Activated T-cell treated with anti-CD3 and anti-CD28 coated beads for 24 hours (primary cell): ENCODE data around the gene USP10.
"Not testable (repeated sequence)": the region's sequence is repeated elsewhere in the genome, so short reads cannot be mapped to it uniquely, and the experiment has no call there.

Source experiments
- DNase-seq: peaks from one replicate; pipeline ENCODE4 v3.0.0-alpha.2; 2020; ENCODE audit warnings: low read depth

USP10 gene

DNA sequence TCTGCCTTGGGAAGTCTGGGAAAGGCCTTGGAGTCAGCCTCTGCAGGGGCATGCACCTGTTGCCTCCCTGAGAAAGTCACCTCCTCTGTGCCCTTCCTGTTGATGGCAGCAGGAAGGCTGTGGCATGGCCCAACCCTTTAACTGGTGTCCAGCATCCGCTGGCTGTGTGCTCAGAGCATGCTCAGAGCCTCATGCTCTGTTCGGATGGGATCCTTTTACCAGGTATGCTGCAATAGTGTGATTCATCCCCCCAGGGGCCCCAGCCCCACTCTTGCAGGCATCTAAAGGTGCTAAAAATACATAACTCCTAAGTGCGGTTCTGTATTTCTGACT lies 26.6 kb upstream of the USP10 start:
- DNase-seq: no peak

- DNase-seq: no peak
These were observed 26.2 kb upstream of the USP10 start for GRCh38 chr16:84673561-84673960.

DNA sequence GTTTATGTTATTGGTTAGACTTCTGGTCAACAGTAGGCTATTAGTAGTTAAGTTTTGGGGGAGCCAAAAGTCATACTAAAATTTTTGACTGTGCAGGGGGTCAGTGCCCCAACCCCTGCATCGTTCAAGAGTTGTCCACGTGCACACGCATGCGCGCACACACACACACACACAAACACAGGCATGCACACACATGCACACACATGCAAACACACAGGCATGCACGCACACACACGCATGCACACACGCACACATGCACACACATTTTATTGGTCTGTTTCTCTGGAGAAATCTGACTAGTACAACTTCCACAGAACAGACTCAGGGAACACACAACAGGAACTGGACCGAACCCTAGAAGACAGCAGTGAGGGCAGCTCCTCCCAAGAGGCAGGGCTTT lies 24.4 kb upstream of the USP10 start:
- DNase-seq: no peak

DNA sequence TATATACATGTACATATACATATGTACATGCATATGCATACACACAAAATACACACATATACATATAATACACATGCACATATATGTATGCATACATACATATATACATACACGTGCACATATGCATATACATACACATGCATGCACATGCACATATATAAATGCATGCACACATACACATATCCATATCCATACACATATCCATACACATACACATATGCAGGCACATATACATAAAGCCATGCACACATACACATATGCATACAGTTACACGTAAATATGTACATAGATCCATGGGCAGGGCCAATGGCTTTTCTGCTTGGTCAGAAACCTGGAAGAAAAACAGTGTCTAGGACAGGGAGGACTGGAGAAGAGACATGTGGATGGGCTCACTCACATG lies 23.9 kb upstream of the USP10 start:
- no peak for DNase-seq

- DNase-seq: no peak
These were observed 22.6 kb upstream of the USP10 start for GRCh38 chr16:84677017-84677803.

DNA sequence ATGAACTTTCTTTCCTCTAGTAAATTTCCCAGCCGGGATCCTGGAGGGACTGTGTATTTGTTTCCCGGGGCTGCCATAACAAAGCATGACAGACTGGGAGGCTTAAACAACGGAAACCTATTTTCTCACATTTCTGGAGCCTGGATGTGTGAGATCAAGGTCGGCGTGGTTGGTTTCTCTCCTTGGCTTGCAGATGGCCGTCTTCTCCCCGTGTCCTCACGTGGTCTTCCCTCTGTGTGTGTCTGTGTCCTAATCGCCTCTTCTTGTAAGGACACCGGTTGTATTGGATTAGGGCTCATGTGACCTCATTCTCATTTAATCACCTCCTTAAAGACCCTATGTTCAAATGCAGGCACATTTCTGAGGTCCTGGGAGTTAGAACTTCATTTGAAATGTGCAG lies 22.0 kb upstream of the USP10 start:
- DNase-seq: no peak

DNA sequence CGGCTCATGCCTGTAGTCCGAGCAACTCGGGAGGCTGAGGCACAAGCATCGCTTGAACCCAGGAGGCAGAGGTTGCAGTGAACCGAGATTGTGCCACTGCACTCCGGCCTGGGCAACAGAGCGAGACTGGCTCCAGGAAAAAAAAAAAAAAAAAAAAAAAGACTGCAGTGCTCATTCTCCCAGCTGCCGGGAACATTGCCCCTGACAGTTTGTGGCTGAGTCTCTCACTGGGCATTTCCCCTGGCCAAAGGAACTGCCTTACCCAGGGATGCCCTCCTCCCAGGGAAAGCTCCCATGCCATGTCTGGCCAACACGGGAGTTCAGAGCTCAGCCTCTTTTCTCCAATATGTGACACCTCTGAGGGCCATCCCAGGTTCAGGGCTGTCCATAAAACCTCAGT lies 21.3 kb upstream of the USP10 start:
- DNase-seq: no peak

DNA sequence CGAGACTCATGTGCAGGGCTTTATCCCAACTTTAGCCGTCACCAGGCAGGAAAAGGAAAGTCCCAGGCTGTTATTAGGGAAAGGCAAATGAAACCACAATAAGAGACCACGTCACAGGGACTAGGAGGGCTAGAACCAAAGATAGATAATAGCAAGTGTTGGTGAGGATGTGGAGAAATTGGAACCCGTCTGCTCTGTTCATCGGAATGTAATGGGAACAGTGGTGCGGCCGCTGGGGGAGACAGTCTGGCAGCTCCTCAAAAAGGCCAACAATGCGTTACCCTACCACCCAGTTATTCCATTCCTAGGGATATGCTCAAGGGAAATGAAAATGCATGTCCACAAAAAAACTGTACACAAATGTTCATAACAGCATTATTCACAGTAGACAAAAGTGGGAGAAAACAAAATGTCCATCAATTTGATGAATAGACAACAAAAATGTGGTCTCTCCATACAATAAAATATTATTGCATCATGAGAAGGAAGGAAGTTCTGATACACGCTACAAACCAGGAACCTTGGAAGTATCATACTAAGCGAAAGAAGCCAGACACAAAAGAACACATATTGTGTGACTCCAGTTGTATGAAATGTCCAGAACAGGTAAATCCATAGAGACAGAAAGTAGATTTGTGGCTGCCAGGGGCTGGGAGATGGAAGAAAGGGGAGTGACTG lies 19.5 kb upstream of the USP10 start:
- DNase-seq: no peak

DNA sequence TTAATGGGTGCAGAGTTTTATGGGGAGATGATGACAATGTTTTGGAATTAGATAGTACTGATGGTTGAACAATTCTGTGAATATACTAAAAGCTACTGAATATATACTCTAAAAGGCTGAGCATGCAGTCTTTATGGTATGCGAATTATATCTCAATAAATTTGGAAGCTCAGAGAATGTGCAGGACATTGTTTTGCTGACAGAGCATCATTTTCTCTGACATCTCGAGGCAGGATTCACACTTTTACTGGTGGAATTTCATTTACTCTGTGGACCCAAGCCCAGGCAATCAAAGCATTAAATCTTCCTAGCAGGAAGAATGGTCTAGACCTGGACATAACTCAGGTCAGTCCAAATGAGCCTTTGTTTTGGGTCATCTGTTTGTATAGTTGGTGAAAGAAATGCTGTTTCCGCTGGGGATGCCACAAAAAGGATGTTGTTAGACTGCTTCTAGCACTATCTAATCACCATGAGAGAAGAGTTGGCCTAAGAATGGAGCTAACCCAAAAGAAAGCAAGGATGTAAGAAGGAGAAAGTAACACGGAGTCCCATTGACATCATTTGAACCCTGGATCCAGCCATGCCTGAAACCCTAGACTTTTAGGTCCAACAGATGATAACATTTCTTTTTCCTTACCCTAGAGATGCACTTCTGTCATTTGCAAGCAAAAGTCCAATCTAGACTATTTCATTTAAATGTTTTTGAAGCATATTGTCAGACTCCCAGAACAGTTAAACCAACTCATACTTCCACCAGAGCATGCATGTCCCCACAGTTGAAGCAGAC lies 18.8 kb upstream of the USP10 start:
- DNase-seq: no peak

GRCh38 chr16:84683691-84684591 lies 15.9 kb upstream of the USP10 start:
- no peak for DNase-seq

DNA sequence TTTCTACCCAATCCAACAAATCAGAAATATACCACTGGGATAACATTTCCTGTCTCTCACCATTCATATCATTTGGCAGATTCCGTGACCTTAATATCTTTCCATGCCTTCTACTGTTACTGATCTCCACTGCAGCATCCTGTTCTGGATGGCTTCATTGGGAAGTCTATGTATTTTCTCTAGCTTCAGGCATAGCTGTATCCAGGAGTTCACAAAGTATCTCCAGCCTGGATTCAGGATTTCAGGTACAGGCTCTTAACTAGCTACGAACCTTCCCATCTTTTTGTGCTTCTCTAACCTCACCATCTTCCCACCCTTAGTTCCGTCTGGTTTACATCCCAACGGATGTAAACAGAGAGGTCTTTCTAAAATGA lies 15.2 kb upstream of the USP10 start:
- DNase-seq: no peak

DNA sequence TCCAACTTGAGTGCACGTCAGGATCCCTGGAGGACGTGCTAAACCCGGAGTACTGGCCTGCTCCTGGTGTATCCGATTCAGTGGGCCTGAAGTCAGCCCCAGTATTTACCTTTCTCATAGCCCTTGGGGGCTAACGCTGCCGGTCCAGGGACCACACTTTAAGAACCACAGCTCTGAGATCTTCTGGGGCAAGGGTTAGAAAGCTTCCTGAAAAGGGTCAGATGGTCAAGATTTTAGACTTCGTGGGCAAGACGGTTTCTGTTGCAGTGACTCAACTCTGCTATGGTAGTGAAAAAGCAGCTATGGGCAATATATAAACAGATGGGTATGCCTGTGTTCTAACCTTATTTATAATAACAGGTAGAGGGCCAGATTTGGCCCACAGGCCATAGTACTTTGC lies 14.6 kb upstream of the USP10 start:
- DNase-seq: no peak

- DNase-seq: no peak
These were observed 13.0 kb upstream of the USP10 start for GRCh38 chr16:84686707-84687298.

DNA sequence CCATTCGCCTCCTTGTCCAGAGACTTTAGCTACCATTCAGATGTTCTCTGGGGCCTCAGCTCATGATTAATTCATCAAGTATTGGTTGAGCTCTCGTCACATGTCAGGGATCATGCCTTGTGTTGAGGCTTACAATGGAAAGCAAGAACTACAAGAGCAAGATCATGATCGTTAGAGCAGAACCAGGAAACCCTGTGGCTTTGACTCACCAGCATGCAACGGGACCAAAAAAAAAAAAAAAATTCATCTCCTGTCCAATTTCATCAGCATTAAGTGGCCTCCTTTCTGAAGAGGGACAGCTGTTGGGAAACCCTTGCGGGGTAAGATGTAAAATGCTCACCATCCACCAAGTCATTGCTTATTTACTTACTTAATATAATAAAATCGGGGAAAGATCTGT lies 12.1 kb upstream of the USP10 start:
- no peak for DNase-seq

GRCh38 chr16:84688163-84688562 lies 11.6 kb upstream of the USP10 start:
- not testable (repeated sequence) for DNase-seq

DNA sequence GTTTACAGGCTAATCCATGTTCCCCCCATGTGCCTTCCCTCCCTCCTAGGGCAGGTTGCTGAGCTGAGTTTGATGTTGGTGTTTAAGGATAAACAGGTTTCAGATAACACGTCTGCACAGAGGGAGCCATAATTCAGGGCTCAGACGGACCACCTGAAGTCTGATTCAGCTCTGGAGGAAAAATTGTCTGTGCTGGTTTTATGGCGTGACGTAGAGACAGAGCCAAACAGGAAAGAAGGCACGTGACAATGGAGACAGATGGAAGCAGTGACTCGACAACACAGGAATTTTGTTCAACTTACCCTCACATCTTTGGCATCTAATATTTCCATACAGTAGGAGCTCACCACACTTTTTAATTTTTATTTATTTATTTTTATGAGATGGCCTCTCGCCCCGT lies 10.7 kb upstream of the USP10 start:
- DNase-seq: no peak

DNA sequence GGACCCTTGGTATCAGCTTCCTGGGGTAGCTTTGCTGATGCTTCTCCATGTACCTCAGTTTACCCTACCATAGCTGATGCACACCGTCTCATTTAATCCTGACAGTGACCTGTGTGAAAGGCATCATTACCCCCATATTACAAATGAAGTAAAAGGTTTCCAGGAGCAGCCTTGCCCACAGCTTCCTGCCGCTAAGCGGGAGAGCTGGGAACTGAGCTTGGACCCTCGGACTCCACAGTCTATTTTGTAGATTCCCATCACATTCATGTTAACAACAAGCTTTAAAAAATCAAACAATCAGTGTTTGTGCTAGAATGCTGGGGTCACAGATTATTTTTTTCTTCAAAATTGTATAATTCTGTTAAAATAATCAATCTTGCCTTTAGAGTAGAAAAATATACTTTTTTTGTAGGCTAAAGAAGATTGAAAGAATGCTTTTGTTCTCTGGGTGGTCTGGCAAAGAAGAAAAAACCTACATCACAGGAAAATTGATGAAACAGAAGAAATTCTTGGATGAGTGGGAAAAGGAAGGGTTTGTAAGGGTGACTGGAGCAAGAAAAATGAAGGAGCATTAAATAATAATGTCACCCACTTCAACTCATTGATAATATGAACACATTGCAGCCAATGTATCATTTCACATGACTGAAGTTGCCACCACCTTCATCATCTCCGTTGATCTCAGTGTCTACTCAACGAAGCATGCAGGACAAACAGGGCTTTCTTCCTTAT lies 9.5 kb upstream of the USP10 start:
- no peak for DNase-seq

DNA sequence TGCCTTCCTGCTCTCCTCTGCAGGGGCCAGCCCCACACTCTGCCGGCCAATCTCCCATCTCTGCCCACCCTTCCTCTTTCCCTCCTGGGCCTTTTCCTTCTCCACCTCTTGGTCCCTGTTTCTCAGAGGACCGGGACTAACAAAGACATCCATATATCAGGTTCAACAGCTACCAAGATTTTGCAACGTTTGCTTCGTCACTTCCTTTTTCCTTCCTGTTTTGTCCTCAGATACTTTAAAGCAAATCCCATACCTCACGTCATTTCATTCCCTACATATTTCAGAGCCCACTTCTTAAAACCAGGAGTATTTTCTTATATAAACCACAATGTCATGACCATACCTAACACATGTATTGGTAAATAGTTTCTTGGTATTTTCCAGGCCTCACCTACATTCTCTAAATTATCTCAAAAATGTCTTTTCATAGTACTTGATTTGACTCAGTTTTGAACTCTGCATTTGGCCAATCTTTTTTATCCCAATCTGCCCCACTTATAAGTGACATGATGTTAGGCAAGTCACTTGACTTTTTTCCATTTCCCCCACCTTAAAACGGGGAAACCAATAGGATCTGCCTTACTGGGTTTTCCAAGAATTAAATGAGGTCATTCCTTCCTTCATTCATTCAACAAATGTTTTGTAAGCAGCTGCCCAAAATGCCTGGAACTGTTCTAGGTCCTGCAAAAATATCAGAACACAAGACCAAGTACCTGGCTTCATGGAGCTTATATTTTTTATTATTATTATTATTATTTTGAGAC lies 7.2 kb upstream of the USP10 start:
- DNase-seq: no peak

DNA sequence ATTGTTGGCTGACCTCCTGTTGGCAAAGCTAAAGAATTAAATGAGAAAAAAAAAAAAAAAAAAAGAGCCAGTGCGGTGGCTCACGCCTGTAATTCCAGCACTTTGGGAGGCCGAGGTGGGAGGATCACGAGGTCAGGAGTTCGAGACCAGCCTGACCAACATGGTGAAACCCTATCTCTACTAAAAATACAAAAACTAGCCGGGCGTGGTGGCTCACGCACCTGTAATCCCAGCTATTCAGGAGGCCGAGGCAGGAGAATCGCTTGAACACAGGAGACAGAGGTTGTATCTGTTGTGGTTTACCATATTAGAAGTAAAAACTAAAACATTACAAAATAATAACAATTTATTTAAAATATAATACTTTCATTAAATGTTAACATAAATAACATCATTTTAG lies 5.9 kb upstream of the USP10 start:
- not testable (repeated sequence) for DNase-seq

DNA sequence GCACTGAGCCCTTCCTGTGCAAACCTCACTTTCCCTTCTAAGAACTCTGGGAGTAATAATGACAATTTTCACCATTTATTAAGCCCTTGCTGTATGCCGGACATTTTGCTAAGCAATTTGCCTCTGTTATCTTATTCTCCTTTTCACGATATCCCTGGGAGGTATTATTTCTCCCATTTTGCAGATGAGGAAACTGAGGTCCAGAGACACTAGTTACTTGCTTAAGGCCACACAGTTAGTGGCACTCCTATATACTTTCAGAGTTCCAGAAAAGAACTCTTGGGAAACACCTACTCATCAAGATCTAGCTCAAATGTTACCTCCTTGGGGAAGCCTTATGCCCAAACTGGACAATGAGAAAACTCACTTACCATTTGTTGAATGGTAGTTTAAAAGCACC lies 4.8 kb upstream of the USP10 start:
- no peak for DNase-seq
